Parathyroid adenoma (tissue), 2 donors: Measurements from ENCODE around the gene IMPG2.

Experiments
- H2AFZ ChIP-seq: fragments of 300-600 bp; sonication (generic); one replicate; pipeline ENCODE4 v1.7.0; 2017; ENCODE audit warnings: antibody characterized with exemption, mild to moderate bottlenecking
- H3K27ac ChIP-seq: fragments of 300-600 bp; sonication (generic); one replicate; pipeline ENCODE4 v1.7.0; 2017
- H3K27me3 ChIP-seq: fragments of 300-600 bp; sonication (generic); one replicate; pipeline ENCODE4 v1.7.0; 2017; ENCODE audit warnings: low read length; ENCODE audit not compliant: control insufficient read depth, insufficient read depth
- H3K36me3 ChIP-seq: fragments of 300-600 bp; sonication (generic); one replicate; pipeline ENCODE4 v1.7.0; 2017; ENCODE audit warnings: low read length; ENCODE audit not compliant: control insufficient read depth, insufficient read depth
- H3K4me1 ChIP-seq: fragments of 300-600 bp; sonication (generic); one replicate; pipeline ENCODE4 v1.7.0; 2017; ENCODE audit warnings: control low read depth
- H3K4me2 ChIP-seq: fragments of 300-600 bp; sonication (generic); one replicate; pipeline ENCODE4 v1.7.0; 2017; ENCODE audit warnings: low read length
- H3K4me3 ChIP-seq: fragments of 300-600 bp; sonication (generic); one replicate; pipeline ENCODE4 v1.7.0; 2017; ENCODE audit warnings: low read depth, low read length
- H3K79me2 ChIP-seq: fragments of 300-600 bp; sonication (generic); one replicate; pipeline ENCODE4 v1.7.0; 2017; ENCODE audit warnings: control low read depth
- H3K9ac ChIP-seq: fragments of 300-600 bp; sonication (generic); one replicate; pipeline ENCODE4 v1.7.0; 2017; ENCODE audit warnings: mild to moderate bottlenecking
- H3K9me3 ChIP-seq: fragments of 300-600 bp; sonication (generic); one replicate; pipeline ENCODE4 v1.7.0; 2017; ENCODE audit warnings: low read length; ENCODE audit not compliant: control insufficient read depth
- CTCF ChIP-seq: fragments of 300-600 bp; sonication (generic); IDR thresholded peaks from one replicate; pipeline ENCODE4 v1.7.0; 2017; ENCODE audit warnings: antibody characterized with exemption, mild to moderate bottlenecking
- donor health status: primary hyperparathyroidism.

The IMPG2 gene

GRCh38 chr3:101243285-101244211 lies 76.8 kb downstream of the IMPG2 start:
- TF ChIP-seq CTCF, result no peak
- Histone ChIP-seq H3K4me2 (no peak overlapping the region), H3K9ac (no peak overlapping the region), H3K79me2 (no peaks in the 10 kb centered on the region), H3K27ac (no peak overlapping the region), H3K27me3 (no peaks in the 10 kb centered on the region), H3K36me3 (no peaks in the 10 kb centered on the region), H2AFZ (no peak overlapping the region), H3K4me3 (no peak overlapping the region), H3K4me1 (no peaks in the 10 kb centered on the region), H3K9me3 (no peaks in the 10 kb centered on the region)

- H2AFZ ChIP-seq, result no peak overlapping the region
- no peaks in the 10 kb centered on the region for H3K9me3 ChIP-seq
- H3K9ac ChIP-seq, result no peak overlapping the region
- H3K27me3 ChIP-seq, result no peaks in the 10 kb centered on the region
- no peaks in the 10 kb centered on the region for H3K36me3 ChIP-seq
- TF ChIP-seq CTCF, result no peak
- H3K4me3 ChIP-seq, result no peak overlapping the region
- H3K4me2 ChIP-seq, result no peak overlapping the region
- no peak overlapping the region for H3K27ac ChIP-seq
- no peaks in the 10 kb centered on the region for H3K4me1 ChIP-seq
- no peaks in the 10 kb centered on the region for H3K79me2 ChIP-seq
These were observed 79.5 kb downstream of the IMPG2 start for GRCh38 chr3:101240719-101241399.

GRCh38 chr3:101235048-101235447 lies 85.3 kb downstream of the IMPG2 start:
- H3K4me1 ChIP-seq, result no peaks in the 10 kb centered on the region
- no peak overlapping the region for H2AFZ ChIP-seq
- no peak for TF ChIP-seq CTCF
- H3K4me3 ChIP-seq, result no peak overlapping the region
- no peaks in the 10 kb centered on the region for H3K36me3 ChIP-seq
- no peak overlapping the region for H3K4me2 ChIP-seq
- H3K9me3 ChIP-seq, result no peaks in the 10 kb centered on the region
- no peaks in the 10 kb centered on the region for H3K27me3 ChIP-seq
- H3K27ac ChIP-seq, result no peak overlapping the region
- no peak overlapping the region for H3K9ac ChIP-seq
- H3K79me2 ChIP-seq, result no peaks in the 10 kb centered on the region

GRCh38 chr3:101230618-101231017 lies 89.8 kb downstream of the IMPG2 start:
- no peak overlapping the region for H3K9ac ChIP-seq
- H3K4me1 ChIP-seq, result no peaks in the 10 kb centered on the region
- H3K79me2 ChIP-seq, result no peaks in the 10 kb centered on the region
- H3K36me3 ChIP-seq, result no peaks in the 10 kb centered on the region
- TF ChIP-seq CTCF, result no peak
- H3K4me3 ChIP-seq, result no peak overlapping the region
- no peaks in the 10 kb centered on the region for H3K9me3 ChIP-seq
- H2AFZ ChIP-seq, result no peak overlapping the region
- H3K4me2 ChIP-seq, result no peak overlapping the region
- H3K27me3 ChIP-seq, result no peaks in the 10 kb centered on the region
- no peak overlapping the region for H3K27ac ChIP-seq
